ENCODE measurements around the gene ATXN1L. TPM values are rescaled to one million over a fixed set of nuclear protein-coding genes. Genes with fewer than 3 reads are reported as not detected.
A peak's percentile ranks its signal among the peaks of the same experiment; 100 is the strongest.
"Not testable (repeated sequence)": the region's sequence is repeated elsewhere in the genome, so short reads cannot be mapped to it uniquely, and the experiment has no call there.

Gene ATXN1L
- 10 to 100 TPM; 36.5 to 38.7 (median 38.4) TPM for polyA plus RNA-seq (ENCODE audit: insufficient read length in 4 of 4)

- peak; percentile 78 to 88 (median 81) for DNase-seq (ENCODE audit: low read depth in 4 of 4, low spot score in 3 of 4)
These were observed at the start of gene ATXN1L for GRCh38 chr16:71845639-71846430. TSS of gene ATXN1L (plus strand) at chr16:71845976. CDS start at chr16:71849741, 3,765 bp downstream.

GRCh38 chr16:71796501-71797097 lies 49.2 kb upstream of the ATXN1L start:
- no peak for DNase-seq (ENCODE audit: low read depth in 4 of 4, low spot score in 3 of 4)

GRCh38 chr16:71803305-71803690 lies 42.5 kb upstream of the ATXN1L start:
- DNase-seq (ENCODE audit: low read depth in 4 of 4, low spot score in 3 of 4): no peak

- no peak for DNase-seq (ENCODE audit: low read depth in 4 of 4, low spot score in 3 of 4)
These were observed 37.7 kb upstream of the ATXN1L start for GRCh38 chr16:71807905-71808592.

- DNase-seq (ENCODE audit: low read depth in 4 of 4, low spot score in 3 of 4): peak; percentile 92 to 98 (median 94)
These were observed 37.0 kb upstream of the ATXN1L start, which contains the start of gene AP1G1 for GRCh38 chr16:71808593-71809459. TSS of gene AP1G1 (minus strand) at chr16:71808834. CDS start at chr16:71789479, 19,355 bp downstream.

- DNase-seq (ENCODE audit: low read depth in 4 of 4, low spot score in 3 of 4): not testable (repeated sequence)
These were observed 35.6 kb upstream of the ATXN1L start for GRCh38 chr16:71810155-71810530.

GRCh38 chr16:71811261-71811803 lies 34.4 kb upstream of the ATXN1L start:
- DNase-seq (ENCODE audit: low read depth in 4 of 4, low spot score in 3 of 4): no peak

- not testable (repeated sequence) for DNase-seq (ENCODE audit: low read depth in 4 of 4, low spot score in 3 of 4)
These were observed 28.6 kb upstream of the ATXN1L start for GRCh38 chr16:71817155-71817500.

GRCh38 chr16:71826533-71827017 lies 19.2 kb upstream of the ATXN1L start:
- no peak for DNase-seq (ENCODE audit: low read depth in 4 of 4, low spot score in 3 of 4)

GRCh38 chr16:71830359-71830758 lies 15.4 kb upstream of the ATXN1L start:
- no peak for DNase-seq (ENCODE audit: low read depth in 4 of 4, low spot score in 3 of 4)

GRCh38 chr16:71831698-71832097 lies 14.1 kb upstream of the ATXN1L start:
- DNase-seq (ENCODE audit: low read depth in 4 of 4, low spot score in 3 of 4): not testable (repeated sequence)

GRCh38 chr16:71832112-71832511 lies 13.7 kb upstream of the ATXN1L start:
- not testable (repeated sequence) for DNase-seq (ENCODE audit: low read depth in 4 of 4, low spot score in 3 of 4)

GRCh38 chr16:71834291-71834690 lies 11.5 kb upstream of the ATXN1L start:
- no peak for DNase-seq (ENCODE audit: low read depth in 4 of 4, low spot score in 3 of 4)

- no peak for DNase-seq (ENCODE audit: low read depth in 4 of 4, low spot score in 3 of 4)
These were observed 8.6 kb upstream of the ATXN1L start for GRCh38 chr16:71837150-71837549.

- no peak for DNase-seq (ENCODE audit: low read depth in 4 of 4, low spot score in 3 of 4)
These were observed 5.7 kb upstream of the ATXN1L start for GRCh38 chr16:71840052-71840451.

- no peak for DNase-seq (ENCODE audit: low read depth in 4 of 4, low spot score in 3 of 4)
These were observed 2.2 kb upstream of the ATXN1L start for GRCh38 chr16:71843572-71843971.

GRCh38 chr16:71846431-71846830 lies 655 bp downstream of the ATXN1L start:
- no peak for DNase-seq (ENCODE audit: low read depth in 4 of 4, low spot score in 3 of 4)

GRCh38 chr16:71847096-71847495 lies 1.3 kb downstream of the ATXN1L start:
- DNase-seq (ENCODE audit: low read depth in 4 of 4, low spot score in 3 of 4): no peak

GRCh38 chr16:71848622-71849021 lies 2.8 kb downstream of the ATXN1L start:
- no peak for DNase-seq (ENCODE audit: low read depth in 4 of 4, low spot score in 3 of 4)

GRCh38 chr16:71851746-71852145 lies 6.0 kb downstream of the ATXN1L start:
- DNase-seq (ENCODE audit: low read depth in 4 of 4, low spot score in 3 of 4): no peak
